ENCODE measurements around the gene MTTP. TPM values are rescaled to one million over a fixed set of nuclear protein-coding genes. Genes with fewer than 3 reads are reported as not detected.

Gene MTTP
- total and polyA plus RNA-seq, 8 donors = 0.21 to 1.2 (median 0.66) TPM

GRCh38 chr4:99661907-99662306 lies 87.3 kb downstream of the MTTP start:
- intact Hi-C loops (cut with DNase I) = no loop called here
- no peak overlapping the region for H3K27ac ChIP-seq
- no peaks in the 10 kb centered on the region for H3K27me3 ChIP-seq
- DNase-seq (no peak), ATAC-seq (no peak)
- TF ChIP-seq CTCF (IDR thresholded peaks at IDR 0.05) = no peak
- H3K4me1 ChIP-seq = no peaks in the 10 kb centered on the region
- H3K9me3 ChIP-seq = no peaks in the 10 kb centered on the region
- no peak overlapping the region for H3K4me3 ChIP-seq
- H3K36me3 ChIP-seq = no peaks in the 10 kb centered on the region

- intact Hi-C loops (cut with DNase I) = no loop called here
- Histone ChIP-seq H3K27me3 (no peaks in the 10 kb centered on the region), H3K4me1 (no peaks in the 10 kb centered on the region), H3K36me3 (no peaks in the 10 kb centered on the region), H3K27ac (no peak overlapping the region), H3K9me3 (no peaks in the 10 kb centered on the region), H3K4me3 (no peak overlapping the region)
- DNase-seq (peak in 2 of 4 donors; percentile 51 to 66), ATAC-seq (no peak)
- no peak for TF ChIP-seq CTCF (IDR thresholded peaks at IDR 0.05)
Measured at GRCh38 chr4:99664716-99665115, 90.1 kb downstream of the MTTP start.

GRCh38 chr4:99665983-99666382 lies 91.4 kb downstream of the MTTP start:
- intact Hi-C loops (cut with DNase I) = no loop called here
- no peak for TF ChIP-seq CTCF (IDR thresholded peaks at IDR 0.05)
- H3K9me3 ChIP-seq = peaks cover 0 to 2% of the 10 kb centered on the region in 2 donors
- no peak overlapping the region for H3K27ac ChIP-seq
- no peaks in the 10 kb centered on the region for H3K27me3 ChIP-seq
- no peak for ATAC-seq
- no peak for DNase-seq
- H3K4me3 ChIP-seq = no peak overlapping the region
- H3K4me1 ChIP-seq = no peaks in the 10 kb centered on the region
- no peaks in the 10 kb centered on the region for H3K36me3 ChIP-seq

- H3K36me3 ChIP-seq = no peaks in the 10 kb centered on the region
- ATAC-seq (no peak), DNase-seq (peak in 1 of 4 donors; percentile 52)
- no peak overlapping the region for H3K27ac ChIP-seq
- H3K4me3 ChIP-seq = no peak overlapping the region
- no peaks in the 10 kb centered on the region for H3K4me1 ChIP-seq
- H3K27me3 ChIP-seq = no peaks in the 10 kb centered on the region
- peaks cover 0 to 26% of the 10 kb centered on the region in 2 donors for H3K9me3 ChIP-seq
- intact Hi-C loops (cut with DNase I) = no loop called here
- no peak for TF ChIP-seq CTCF (IDR thresholded peaks at IDR 0.05)
Measured at GRCh38 chr4:99668472-99668871, 93.8 kb downstream of the MTTP start.

- Histone ChIP-seq H3K27ac (no peak overlapping the region), H3K9me3 (peaks cover 0 to 32% of the 10 kb centered on the region in 2 donors), H3K4me1 (no peaks in the 10 kb centered on the region), H3K27me3 (no peaks in the 10 kb centered on the region), H3K36me3 (no peaks in the 10 kb centered on the region), H3K4me3 (no peak overlapping the region)
- intact Hi-C loops (cut with DNase I) = no loop called here
- ATAC-seq (no peak), DNase-seq (no peak)
- no peak for TF ChIP-seq CTCF (IDR thresholded peaks at IDR 0.05)
Measured at GRCh38 chr4:99669084-99669483, 94.5 kb downstream of the MTTP start.

Measured in left lung (tissue), 10 donors.